Ishikawa (cell line): ENCODE measurements around the gene ZNF785.
A peak's percentile ranks its signal among the peaks of the same experiment; 100 is the strongest.

Experiments used
- CEBPB ChIP-seq: IDR thresholded peaks from 2 replicates; pipeline ENCODE4 v1.6.1; 2012
- CREB1 ChIP-seq: IDR thresholded peaks from 2 replicates; pipeline ENCODE4 v1.6.1; 2012; ENCODE audit warnings: low read depth
- EGR1 ChIP-seq: IDR thresholded peaks from 2 replicates; pipeline ENCODE4 v1.6.1; 2012
- EP300 ChIP-seq: IDR thresholded peaks from 2 replicates; pipeline ENCODE4 v1.6.1; 2012; ENCODE audit warnings: borderline replicate concordance
- FOXM1 ChIP-seq: IDR thresholded peaks from 2 replicates; pipeline ENCODE4 v1.6.1; 2012; ENCODE audit warnings: low read depth, borderline replicate concordance
- MAX ChIP-seq: IDR thresholded peaks from 2 replicates; pipeline ENCODE4 v1.6.1; 2012
- NFIC ChIP-seq: IDR thresholded peaks from 2 replicates; pipeline ENCODE4 v1.6.1; 2012
- RAD21 ChIP-seq: IDR thresholded peaks from 2 replicates; pipeline ENCODE4 v1.6.1; 2012; ENCODE audit warnings: low read depth
- REST ChIP-seq: IDR thresholded peaks from 2 replicates; pipeline ENCODE4 v1.6.1; 2012; ENCODE audit warnings: low read depth, mild to moderate bottlenecking
- TAF1 ChIP-seq: IDR thresholded peaks from 2 replicates; pipeline ENCODE4 v1.6.1; 2012; ENCODE audit warnings: low read depth, mild to moderate bottlenecking
- TCF12 ChIP-seq: IDR thresholded peaks from 2 replicates; pipeline ENCODE4 v1.6.1; 2012; ENCODE audit warnings: low read depth
- TEAD4 ChIP-seq: IDR thresholded peaks from 2 replicates; pipeline ENCODE4 v1.6.1; 2012
- USF1 ChIP-seq: IDR thresholded peaks from 2 replicates; pipeline ENCODE4 v1.6.1; 2012
- YY1 ChIP-seq: IDR thresholded peaks from 2 replicates; pipeline ENCODE4 v1.6.1; 2012; ENCODE audit warnings: low read depth
- ZBTB7A ChIP-seq: IDR thresholded peaks from 2 replicates; pipeline ENCODE4 v1.6.1; 2012; ENCODE audit warnings: low read depth

The ZNF785 gene

GRCh38 chr16:30615358-30616091 lies 30.0 kb upstream of the ZNF785 start:
- TF ChIP-seq TCF12 (no peak), RAD21 (peak; percentile 68)

- TF ChIP-seq YY1 (peak; percentile 99), USF1 (no peak), TAF1 (peak; percentile 94), RAD21 (no peak), MAX (peak; percentile 57; the same call in 1 of the 2 replicates), EGR1 (peak; percentile 75), FOXM1 (peak; percentile 45; the same call in 1 of the 2 replicates), CEBPB (no peak), CREB1 (no peak), NFIC (no peak)
Observed at GRCh38 chr16:30609926-30610839, 24.7 kb upstream of the ZNF785 start, which contains the start of gene ZNF689. ZNF689 (minus strand) TSS chr16:30610389; CDS start chr16:30610041, 348 bp downstream.

GRCh38 chr16:30609002-30609925 lies 23.8 kb upstream of the ZNF785 start:
- TF ChIP-seq MAX: peak; percentile 1; the same call in 1 of the 2 replicates
- 0 out of 2 replicates have a peak, but pooled peaks have one; percentile 7 for TF ChIP-seq EP300
- TF ChIP-seq NFIC: 0 out of 2 replicates have a peak, but pooled peaks have one; percentile 15
- no peak for TF ChIP-seq YY1

- TF ChIP-seq NFIC (no peak), YY1 (no peak), RAD21 (no peak), TEAD4 (no peak)
Observed at GRCh38 chr16:30606004-30606403, 20.5 kb upstream of the ZNF785 start.

- TF ChIP-seq RAD21 (no peak), ZBTB7A (no peak), TAF1 (no peak), CEBPB (no peak), FOXM1 (no peak), EGR1 (no peak), TEAD4 (no peak), REST (no peak), MAX (no peak), TCF12 (no peak), NFIC (no peak)
Observed at GRCh38 chr16:30605158-30605557, 19.7 kb upstream of the ZNF785 start.

GRCh38 chr16:30604316-30604947 lies 18.9 kb upstream of the ZNF785 start:
- no peak for TF ChIP-seq NFIC

- TF ChIP-seq TCF12 (no peak), ZBTB7A (no peak), FOXM1 (no peak), RAD21 (no peak), EGR1 (no peak), REST (no peak), EP300 (no peak), USF1 (no peak), TAF1 (no peak), CEBPB (no peak), TEAD4 (no peak), CREB1 (no peak), YY1 (no peak), MAX (no peak), NFIC (no peak)
Observed at GRCh38 chr16:30603945-30604315, 18.4 kb upstream of the ZNF785 start.
